K562 (cell line): Measurements from ENCODE around the gene DNASE1L2.
A peak's percentile ranks its signal among the peaks of the same experiment; 100 is the strongest.

Experiments used
- GABPB1 ChIP-seq: sonication (generic); formaldehyde crosslinking; IDR thresholded peaks from 2 replicates; pipeline ENCODE4 v1.8.0; 2022; ENCODE audit warnings: mild to moderate bottlenecking, missing genetic modification reagents
- HMG20B ChIP-seq: fragments of 250-450 bp; sonication (Bioruptor Pico); IDR thresholded peaks from 2 replicates; pipeline ENCODE4 v1.5.0; 2021; ENCODE audit warnings: mild to moderate bottlenecking
- TF ChIP-seq, protein P1 (sequence below), 3 experiments: IDR thresholded peaks in 2 of 3; conservative IDR thresholded peaks in 1 of 3; 2 replicates each; pipeline ENCODE4 v1.5.1; 2011 to 2012; ENCODE audit warnings: low read length in 3 of 3, mild to moderate bottlenecking in 3 of 3, control low read depth in 2 of 3, improper control_type of control experiment in 1 of 3, inconsistent platforms in 1 of 3, low read depth in 1 of 3, mixed read lengths in 1 of 3, moderate library complexity in 1 of 3; ENCODE audit not compliant: insufficient read depth in 2 of 3

DNA sequence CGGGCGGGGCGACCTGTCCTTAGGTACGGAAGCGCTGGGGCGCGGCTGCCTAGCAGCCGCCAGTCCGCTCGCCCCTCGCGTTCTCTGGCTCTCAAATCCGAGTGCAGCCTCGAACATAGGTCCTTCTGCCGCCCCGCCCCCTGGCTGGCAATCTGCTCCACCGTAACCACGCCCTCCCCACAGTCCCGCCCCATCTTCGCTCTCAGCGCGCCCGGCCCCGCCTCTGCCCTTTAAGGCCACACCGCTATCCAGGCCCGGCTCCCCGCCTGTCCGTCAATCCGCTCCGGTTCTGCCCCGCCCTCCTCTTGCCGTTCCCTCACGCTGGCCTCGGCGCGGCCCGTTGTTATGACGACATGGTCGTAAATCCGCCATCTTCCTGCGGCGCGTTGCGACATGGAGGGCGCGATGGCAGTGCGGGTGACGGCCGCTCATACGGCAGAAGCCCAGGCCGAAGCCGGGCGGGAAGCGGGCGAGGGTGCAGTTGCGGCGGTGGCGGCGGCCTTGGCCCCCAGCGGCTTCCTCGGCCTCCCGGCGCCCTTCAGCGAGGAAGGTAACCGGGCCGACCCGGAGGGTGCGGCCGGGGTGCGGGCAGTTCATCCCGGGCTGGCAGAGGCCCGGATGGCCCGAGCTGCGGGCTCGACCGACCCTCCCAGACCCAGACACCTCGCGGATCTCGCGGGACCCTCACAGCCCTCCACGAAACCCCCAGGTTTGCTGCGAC is 12.9 kb upstream of the DNASE1L2 start, which contains the start of gene E4F1:
- TF ChIP-seq, protein P1, sequence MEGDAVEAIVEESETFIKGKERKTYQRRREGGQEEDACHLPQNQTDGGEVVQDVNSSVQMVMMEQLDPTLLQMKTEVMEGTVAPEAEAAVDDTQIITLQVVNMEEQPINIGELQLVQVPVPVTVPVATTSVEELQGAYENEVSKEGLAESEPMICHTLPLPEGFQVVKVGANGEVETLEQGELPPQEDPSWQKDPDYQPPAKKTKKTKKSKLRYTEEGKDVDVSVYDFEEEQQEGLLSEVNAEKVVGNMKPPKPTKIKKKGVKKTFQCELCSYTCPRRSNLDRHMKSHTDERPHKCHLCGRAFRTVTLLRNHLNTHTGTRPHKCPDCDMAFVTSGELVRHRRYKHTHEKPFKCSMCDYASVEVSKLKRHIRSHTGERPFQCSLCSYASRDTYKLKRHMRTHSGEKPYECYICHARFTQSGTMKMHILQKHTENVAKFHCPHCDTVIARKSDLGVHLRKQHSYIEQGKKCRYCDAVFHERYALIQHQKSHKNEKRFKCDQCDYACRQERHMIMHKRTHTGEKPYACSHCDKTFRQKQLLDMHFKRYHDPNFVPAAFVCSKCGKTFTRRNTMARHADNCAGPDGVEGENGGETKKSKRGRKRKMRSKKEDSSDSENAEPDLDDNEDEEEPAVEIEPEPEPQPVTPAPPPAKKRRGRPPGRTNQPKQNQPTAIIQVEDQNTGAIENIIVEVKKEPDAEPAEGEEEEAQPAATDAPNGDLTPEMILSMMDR (IDR thresholded peaks at IDR 0.05 in 2 of 3, conservative IDR thresholded peaks at IDR 0.05 in 1 of 3; ENCODE audit: insufficient read depth in 2 of 3, low read depth in 1 of 3, low read length in 3 of 3): 0 out of 6 replicates have a peak, but pooled peaks of 1 of the 3 experiments have one; percentile 1
- TF ChIP-seq GABPB1 (peak; percentile 73; the same call in 1 of the 2 replicates), HMG20B (CRISPR knock-in tag) (no peak)
